NB4 (cell line): ENCODE data around the gene SLC25A11.

Experiments
- POLR2A ChIP-seq: IDR thresholded peaks from 2 replicates; pipeline ENCODE4 v1.6.1; 2011; ENCODE audit warnings: mild to moderate bottlenecking; ENCODE audit not compliant: insufficient read length; ENCODE audit errors: extremely low read depth
- TF ChIP-seq, protein P1 (sequence below): IDR thresholded peaks from one replicate; pipeline ENCODE4 v1.5.1; 2012; ENCODE audit warnings: low read depth, low read length
- TF ChIP-seq, protein P2 (sequence below): IDR thresholded peaks from 2 replicates; pipeline ENCODE4 v1.6.1; 2011; ENCODE audit warnings: low read depth, low read length

DNA sequence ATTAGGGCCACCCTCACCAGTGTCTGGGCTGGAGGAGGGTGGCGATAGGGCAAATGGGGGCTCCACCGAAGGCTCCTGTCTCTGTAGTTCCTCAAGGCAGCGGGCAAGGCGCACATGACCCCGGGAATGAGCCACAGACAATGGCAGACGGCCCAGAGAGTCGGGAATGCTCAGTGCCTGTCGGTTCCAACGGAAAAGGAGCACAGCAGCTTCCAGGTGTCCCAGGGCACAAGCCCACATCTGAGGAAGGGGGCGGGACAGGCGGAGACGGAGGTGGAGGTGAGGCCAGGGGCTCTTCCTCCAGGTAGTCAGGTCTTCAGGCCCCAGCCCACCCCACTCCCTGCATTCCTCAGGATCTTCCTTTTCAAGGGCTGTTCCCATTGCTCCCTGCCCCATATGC lies 32.9 kb upstream of the SLC25A11 start:
- TF ChIP-seq, protein P1, sequence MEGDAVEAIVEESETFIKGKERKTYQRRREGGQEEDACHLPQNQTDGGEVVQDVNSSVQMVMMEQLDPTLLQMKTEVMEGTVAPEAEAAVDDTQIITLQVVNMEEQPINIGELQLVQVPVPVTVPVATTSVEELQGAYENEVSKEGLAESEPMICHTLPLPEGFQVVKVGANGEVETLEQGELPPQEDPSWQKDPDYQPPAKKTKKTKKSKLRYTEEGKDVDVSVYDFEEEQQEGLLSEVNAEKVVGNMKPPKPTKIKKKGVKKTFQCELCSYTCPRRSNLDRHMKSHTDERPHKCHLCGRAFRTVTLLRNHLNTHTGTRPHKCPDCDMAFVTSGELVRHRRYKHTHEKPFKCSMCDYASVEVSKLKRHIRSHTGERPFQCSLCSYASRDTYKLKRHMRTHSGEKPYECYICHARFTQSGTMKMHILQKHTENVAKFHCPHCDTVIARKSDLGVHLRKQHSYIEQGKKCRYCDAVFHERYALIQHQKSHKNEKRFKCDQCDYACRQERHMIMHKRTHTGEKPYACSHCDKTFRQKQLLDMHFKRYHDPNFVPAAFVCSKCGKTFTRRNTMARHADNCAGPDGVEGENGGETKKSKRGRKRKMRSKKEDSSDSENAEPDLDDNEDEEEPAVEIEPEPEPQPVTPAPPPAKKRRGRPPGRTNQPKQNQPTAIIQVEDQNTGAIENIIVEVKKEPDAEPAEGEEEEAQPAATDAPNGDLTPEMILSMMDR: no peak
- TF ChIP-seq POLR2A: no peak
- TF ChIP-seq, protein P2, sequence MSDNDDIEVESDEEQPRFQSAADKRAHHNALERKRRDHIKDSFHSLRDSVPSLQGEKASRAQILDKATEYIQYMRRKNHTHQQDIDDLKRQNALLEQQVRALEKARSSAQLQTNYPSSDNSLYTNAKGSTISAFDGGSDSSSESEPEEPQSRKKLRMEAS: no peak
